Measurements from ENCODE around the gene BTNL8.

DNA sequence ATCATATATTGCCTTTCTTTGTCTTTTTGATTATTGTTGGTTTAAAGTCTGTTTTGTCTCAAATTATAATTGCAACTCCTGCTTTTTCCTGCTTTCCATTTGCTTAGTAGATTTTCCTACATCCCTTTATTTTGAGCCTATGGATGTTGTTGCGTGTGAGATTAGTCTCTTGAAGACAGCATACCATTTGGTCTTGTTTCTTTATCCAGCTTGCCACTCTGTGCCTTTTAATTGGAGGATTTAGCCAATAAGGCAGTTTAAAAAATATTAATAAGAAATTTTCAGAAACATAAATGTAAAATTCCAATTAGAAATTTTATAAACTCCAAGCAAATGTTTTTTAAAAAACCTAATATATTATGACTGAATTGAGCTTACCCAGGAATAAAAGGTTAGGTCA lies 24.0 kb downstream of the BTNL8 start:
- TF ChIP-seq CTCF (IDR thresholded peaks at IDR 0.05) (no peak), ZFX (IDR thresholded peaks at IDR 0.05; ENCODE audit: borderline replicate concordance) (no peak)

All from 22Rv1 (cell line).